Activated CD4-positive, alpha-beta T cell treated with anti-CD3 and anti-CD28 coated beads, Interleukin-2, Interleukin-6, amounts not matched to agents 100 ng/mL and 50 ng/mL, durations not matched to agents 16 hours and 8 hours (primary cell): Measurements from ENCODE around the gene ZNF735.
"Not testable (repeated sequence)": the region's sequence is repeated elsewhere in the genome, so short reads cannot be mapped to it uniquely, and the experiment has no call there.

ENCODE experiments used
- DNase-seq: peaks from one replicate; pipeline ENCODE4 v3.0.0-alpha.2; 2020

The ZNF735 gene

GRCh38 chr7:64206903-64207302 is at the start of gene ZNF735:
ZNF735 (plus strand) TSS chr7:64207203; CDS start chr7:64207203, 0 bp downstream.
- DNase-seq: no peak

- DNase-seq: not testable (repeated sequence)
These were observed 36.0 kb upstream of the ZNF735 start for GRCh38 chr7:64170974-64171373.

- no peak for DNase-seq
These were observed 32.7 kb upstream of the ZNF735 start for GRCh38 chr7:64174328-64174727.

- DNase-seq: no peak
These were observed 32.1 kb upstream of the ZNF735 start for GRCh38 chr7:64174941-64175340.

GRCh38 chr7:64180989-64181388 is 26.0 kb upstream of the ZNF735 start:
- DNase-seq: peak; percentile 17

GRCh38 chr7:64181586-64181985 is 25.4 kb upstream of the ZNF735 start:
- DNase-seq: no peak

GRCh38 chr7:64182036-64182790 is 24.8 kb upstream of the ZNF735 start:
- no peak for DNase-seq

- peak; percentile 18 for DNase-seq
These were observed 23.8 kb upstream of the ZNF735 start for GRCh38 chr7:64183126-64183742.

- DNase-seq: no peak
These were observed 23.1 kb upstream of the ZNF735 start for GRCh38 chr7:64183827-64184372.

- no peak for DNase-seq
These were observed 22.6 kb upstream of the ZNF735 start for GRCh38 chr7:64184376-64184775.

- DNase-seq: no peak
These were observed 19.6 kb upstream of the ZNF735 start for GRCh38 chr7:64187408-64187807.

- DNase-seq: no peak
These were observed 14.8 kb upstream of the ZNF735 start for GRCh38 chr7:64192148-64192704.

GRCh38 chr7:64192775-64193174 is 14.2 kb upstream of the ZNF735 start:
- no peak for DNase-seq

- not testable (repeated sequence) for DNase-seq
These were observed 12.8 kb downstream of the ZNF735 start for GRCh38 chr7:64219710-64220298.

GRCh38 chr7:64223366-64223765 is 16.4 kb downstream of the ZNF735 start:
- no peak for DNase-seq

GRCh38 chr7:64228174-64228573 is 21.2 kb downstream of the ZNF735 start, which contains the start of gene ZNF679:
ZNF679 (plus strand) TSS chr7:64228474; CDS start chr7:64249118, 20,644 bp downstream.
- DNase-seq: not testable (repeated sequence)

GRCh38 chr7:64266341-64266919 is 59.4 kb downstream of the ZNF735 start:
- no peak for DNase-seq
